Neural cell (in vitro differentiated cells): ENCODE measurements around the gene INTS11.

Experiments used
- REST ChIP-seq: IDR thresholded peaks from 2 replicates; pipeline ENCODE4 v1.6.1; 2012; ENCODE audit warnings: borderline replicate concordance
- TF ChIP-seq, protein P1 (sequence below): fragments of 450-650 bp; IDR thresholded peaks from 2 replicates; pipeline ENCODE4 v1.5.1; 2014; ENCODE audit warnings: antibody characterized with exemption, mild to moderate bottlenecking, moderate library complexity; ENCODE audit not compliant: poor library complexity, severe bottlenecking

- TF ChIP-seq, protein P1, sequence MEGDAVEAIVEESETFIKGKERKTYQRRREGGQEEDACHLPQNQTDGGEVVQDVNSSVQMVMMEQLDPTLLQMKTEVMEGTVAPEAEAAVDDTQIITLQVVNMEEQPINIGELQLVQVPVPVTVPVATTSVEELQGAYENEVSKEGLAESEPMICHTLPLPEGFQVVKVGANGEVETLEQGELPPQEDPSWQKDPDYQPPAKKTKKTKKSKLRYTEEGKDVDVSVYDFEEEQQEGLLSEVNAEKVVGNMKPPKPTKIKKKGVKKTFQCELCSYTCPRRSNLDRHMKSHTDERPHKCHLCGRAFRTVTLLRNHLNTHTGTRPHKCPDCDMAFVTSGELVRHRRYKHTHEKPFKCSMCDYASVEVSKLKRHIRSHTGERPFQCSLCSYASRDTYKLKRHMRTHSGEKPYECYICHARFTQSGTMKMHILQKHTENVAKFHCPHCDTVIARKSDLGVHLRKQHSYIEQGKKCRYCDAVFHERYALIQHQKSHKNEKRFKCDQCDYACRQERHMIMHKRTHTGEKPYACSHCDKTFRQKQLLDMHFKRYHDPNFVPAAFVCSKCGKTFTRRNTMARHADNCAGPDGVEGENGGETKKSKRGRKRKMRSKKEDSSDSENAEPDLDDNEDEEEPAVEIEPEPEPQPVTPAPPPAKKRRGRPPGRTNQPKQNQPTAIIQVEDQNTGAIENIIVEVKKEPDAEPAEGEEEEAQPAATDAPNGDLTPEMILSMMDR: peak; percentile 74
- TF ChIP-seq REST: no peak
Observed at GRCh38 chr1:1291548-1292441, 32.7 kb downstream of the INTS11 start.
